Vagina (tissue), 2 donors: ENCODE results near the gene CUX1. TPM values are rescaled to one million over a fixed set of nuclear protein-coding genes. Genes with fewer than 3 reads are reported as not detected.

Experiments
- DNase-seq, 2 donors: peaks; one replicate each; pipeline ENCODE4 v3.0.0-alpha.2; 2017; ENCODE audit errors: extremely low spot score in 2 of 2
- H3K27ac ChIP-seq: fragments of 200-600 bp; sonication (generic); one replicate; pipeline ENCODE4 v1.5.1; 2019
- H3K27me3 ChIP-seq: fragments of 200-600 bp; sonication (generic); one replicate; pipeline ENCODE4 v1.5.1; 2019
- H3K36me3 ChIP-seq, 2 donors: fragments of 200-600 bp; sonication (generic); one replicate each; pipeline ENCODE4 v1.5.1; 2017 to 2019
- H3K4me1 ChIP-seq: fragments of 200-600 bp; sonication (generic); one replicate; pipeline ENCODE4 v1.5.1; 2019
- H3K4me3 ChIP-seq, 2 donors: fragments of 200-600 bp; sonication (generic); 1 replicate in 1 of 2; 2 replicates in 1 of 2; pipeline ENCODE4 v1.5.1; 2016 to 2019
- H3K9me3 ChIP-seq: fragments of 200-600 bp; sonication (generic); one replicate; pipeline ENCODE4 v1.5.1; 2019
- POLR2A ChIP-seq, 2 donors: fragments of 450-650 bp; IDR thresholded peaks; one replicate each; pipeline ENCODE4 v1.6.1; 2017; ENCODE audit warnings: antibody characterized with exemption in 2 of 2, mild to moderate bottlenecking in 2 of 2, moderate library complexity in 2 of 2
- POLR2AphosphoS5 ChIP-seq, 2 donors: sonication (generic); formaldehyde crosslinking; IDR thresholded peaks; one replicate each; pipeline ENCODE4 v1.9.0; 2017; ENCODE audit warnings: antibody characterized with exemption in 2 of 2, mild to moderate bottlenecking in 2 of 2, low read depth in 1 of 2; ENCODE audit not compliant: insufficient read depth in 1 of 2
- intact Hi-C: fragments of 100-400 bp; cut with DNase I; formaldehyde crosslinking; loops from one replicate; pipeline ENCODE4 v1.15.1; 2023
- total RNA-seq: library from RNA; depleted of rRNA; stranded (reverse); fragments of >200 nt; gene quantifications from one replicate; pipeline ENCODE4 v1.2.3, GENCODE V29; 2016
- TF ChIP-seq, protein P1 (sequence below), 3 experiments: fragments of 450-650 bp in 2 of 3; fragments of 200-600 bp in 1 of 3; sonication (generic) in 1 of 3; IDR thresholded peaks; one replicate each; pipeline ENCODE4 v1.5.1; 2017 to 2019; ENCODE audit warnings: antibody characterized with exemption in 3 of 3, mild to moderate bottlenecking in 2 of 3, moderate library complexity in 2 of 3

The CUX1 gene
- total RNA-seq, 1 donor from 2014 or later, result 65.3 TPM

DNA sequence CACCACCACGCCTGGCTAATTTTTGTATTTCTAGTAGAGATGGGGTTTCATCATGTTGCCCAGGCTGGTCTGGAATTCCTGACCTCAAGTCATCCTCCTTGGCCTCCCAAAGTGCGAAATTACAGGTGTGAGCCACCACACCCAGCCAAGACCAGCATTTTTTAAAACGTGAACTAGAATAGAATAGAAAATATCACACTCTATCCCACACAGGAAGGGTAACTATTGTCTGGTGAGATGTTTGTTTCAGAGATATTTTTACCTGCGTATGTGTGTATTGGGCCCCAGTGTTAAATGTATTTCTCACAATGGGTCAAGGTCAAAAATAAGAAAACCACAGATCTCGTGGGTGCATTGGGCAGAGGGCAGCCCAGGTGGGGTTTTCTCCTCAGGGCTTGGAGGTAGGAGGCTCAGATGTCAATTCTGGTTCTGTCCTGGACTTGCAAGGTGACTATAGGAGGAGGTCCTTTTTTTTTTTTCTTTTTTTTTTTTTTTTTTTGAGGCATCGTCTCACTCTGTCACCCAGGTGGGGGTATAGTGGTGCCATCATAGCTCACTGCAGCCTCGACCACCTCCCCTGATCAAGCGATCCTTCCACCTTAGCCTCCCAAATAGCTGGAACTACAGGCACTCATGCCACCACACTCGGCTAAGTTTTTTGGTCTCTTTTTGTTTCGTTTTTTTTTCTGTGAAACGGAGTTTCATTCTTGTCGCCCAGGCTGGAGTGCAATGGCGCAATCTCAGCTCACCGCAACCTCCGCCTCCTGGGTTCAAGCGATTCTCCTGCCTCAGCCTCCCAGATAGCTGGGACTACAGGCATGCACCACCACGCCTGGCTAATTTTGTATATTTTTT, 488.2 kb downstream of the CUX1 start:
- no peak overlapping the region for H3K27ac ChIP-seq
- no peaks in the 10 kb centered on the region for H3K27me3 ChIP-seq
- no peak for DNase-seq
- TF ChIP-seq POLR2AphosphoS5 (IDR thresholded peaks at IDR 0.05; ENCODE audit: insufficient read depth in 1 of 2, low read depth in 1 of 2) (no peak), POLR2A (IDR thresholded peaks at IDR 0.05) (no peak)
- TF ChIP-seq, protein P1, sequence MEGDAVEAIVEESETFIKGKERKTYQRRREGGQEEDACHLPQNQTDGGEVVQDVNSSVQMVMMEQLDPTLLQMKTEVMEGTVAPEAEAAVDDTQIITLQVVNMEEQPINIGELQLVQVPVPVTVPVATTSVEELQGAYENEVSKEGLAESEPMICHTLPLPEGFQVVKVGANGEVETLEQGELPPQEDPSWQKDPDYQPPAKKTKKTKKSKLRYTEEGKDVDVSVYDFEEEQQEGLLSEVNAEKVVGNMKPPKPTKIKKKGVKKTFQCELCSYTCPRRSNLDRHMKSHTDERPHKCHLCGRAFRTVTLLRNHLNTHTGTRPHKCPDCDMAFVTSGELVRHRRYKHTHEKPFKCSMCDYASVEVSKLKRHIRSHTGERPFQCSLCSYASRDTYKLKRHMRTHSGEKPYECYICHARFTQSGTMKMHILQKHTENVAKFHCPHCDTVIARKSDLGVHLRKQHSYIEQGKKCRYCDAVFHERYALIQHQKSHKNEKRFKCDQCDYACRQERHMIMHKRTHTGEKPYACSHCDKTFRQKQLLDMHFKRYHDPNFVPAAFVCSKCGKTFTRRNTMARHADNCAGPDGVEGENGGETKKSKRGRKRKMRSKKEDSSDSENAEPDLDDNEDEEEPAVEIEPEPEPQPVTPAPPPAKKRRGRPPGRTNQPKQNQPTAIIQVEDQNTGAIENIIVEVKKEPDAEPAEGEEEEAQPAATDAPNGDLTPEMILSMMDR (IDR thresholded peaks at IDR 0.05), result no peak
- H3K36me3 ChIP-seq, result no peaks in the 10 kb centered on the region
- peaks cover 8% of the 10 kb centered on the region for H3K4me1 ChIP-seq
- H3K4me3 ChIP-seq, result no peak overlapping the region
- no peaks in the 10 kb centered on the region for H3K9me3 ChIP-seq
- intact Hi-C loops, result no loop called here

DNA sequence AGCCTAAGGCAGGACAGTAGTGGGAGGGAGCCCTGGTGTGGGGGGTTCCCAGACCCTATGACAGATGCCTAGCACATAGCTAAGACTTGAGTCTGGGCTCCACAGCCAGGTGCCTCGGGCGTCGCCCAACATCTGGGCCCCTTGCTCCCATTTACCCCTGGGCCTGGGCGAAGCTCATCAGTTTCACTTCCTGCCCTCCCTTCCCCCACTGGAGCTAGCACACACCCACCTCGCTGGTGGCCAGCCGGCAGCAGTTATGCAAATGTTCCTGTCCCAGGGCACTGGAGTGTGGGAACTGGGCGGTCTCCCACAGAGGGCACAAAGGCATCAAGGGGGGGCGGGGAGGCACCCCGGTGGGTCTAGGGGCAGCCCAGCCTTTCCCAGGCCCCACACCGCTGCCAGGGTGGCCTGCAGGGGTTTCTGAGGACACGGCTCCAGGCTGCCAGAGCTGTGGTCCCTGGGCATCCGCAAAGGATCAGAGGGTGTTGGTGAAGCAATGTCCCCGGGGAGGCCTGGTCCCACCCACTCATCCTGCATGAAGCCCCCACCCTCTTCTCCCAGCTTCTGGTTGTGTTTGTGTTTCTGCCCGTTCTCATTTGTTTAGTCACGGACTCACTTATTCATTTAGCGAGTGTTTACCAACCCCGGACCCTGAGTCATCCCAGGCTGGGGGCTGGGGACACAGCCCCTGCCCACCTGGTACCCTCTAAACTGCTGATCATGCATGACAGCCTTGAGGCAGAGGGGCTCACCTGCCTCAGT, 489.7 kb downstream of the CUX1 start:
- DNase-seq, result no peak
- H3K9me3 ChIP-seq, result no peaks in the 10 kb centered on the region
- intact Hi-C loops, result no loop called here
- peaks cover 8% of the 10 kb centered on the region for H3K4me1 ChIP-seq
- no peak overlapping the region for H3K27ac ChIP-seq
- TF ChIP-seq POLR2AphosphoS5 (IDR thresholded peaks at IDR 0.05; ENCODE audit: insufficient read depth in 1 of 2, low read depth in 1 of 2) (no peak), POLR2A (IDR thresholded peaks at IDR 0.05) (no peak)
- TF ChIP-seq, protein P1 (IDR thresholded peaks at IDR 0.05), result no peak
- H3K27me3 ChIP-seq, result no peaks in the 10 kb centered on the region
- H3K4me3 ChIP-seq, result no peak overlapping the region
- H3K36me3 ChIP-seq, result no peaks in the 10 kb centered on the region

DNA sequence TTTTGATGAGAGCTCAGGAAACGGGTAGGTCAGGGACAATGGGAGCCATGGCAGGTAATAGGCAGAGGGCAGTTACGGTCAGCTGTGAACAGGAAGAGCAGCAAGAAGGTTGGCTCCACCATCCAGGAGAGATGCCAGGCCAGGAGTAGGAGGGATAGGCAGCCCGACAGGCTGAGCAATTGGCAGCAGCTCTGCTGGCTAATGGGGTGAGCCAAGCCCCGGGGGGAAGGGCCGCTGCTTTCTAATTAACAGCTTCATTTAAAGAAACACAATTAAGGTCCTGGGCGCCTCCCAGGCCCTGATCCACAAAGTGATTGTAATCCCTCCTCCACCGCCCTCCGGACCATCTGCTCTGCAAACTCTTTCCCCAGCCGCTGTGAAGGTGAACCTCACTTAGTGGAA, 493.0 kb downstream of the CUX1 start:
- Histone ChIP-seq H3K36me3 (peaks cover 0 to 11% of the 10 kb centered on the region in 2 donors), H3K4me1 (peaks cover 8% of the 10 kb centered on the region), H3K27ac (no peak overlapping the region), H3K27me3 (no peaks in the 10 kb centered on the region), H3K9me3 (no peaks in the 10 kb centered on the region), H3K4me3 (no peak overlapping the region)
- intact Hi-C loops, result no loop called here
- DNase-seq, result no peak
- no peak for TF ChIP-seq POLR2A (IDR thresholded peaks at IDR 0.05)
- no peak for TF ChIP-seq POLR2AphosphoS5 (IDR thresholded peaks at IDR 0.05; ENCODE audit: insufficient read depth in 1 of 2, low read depth in 1 of 2)
- TF ChIP-seq, protein P1 (IDR thresholded peaks at IDR 0.05), result no peak

DNA sequence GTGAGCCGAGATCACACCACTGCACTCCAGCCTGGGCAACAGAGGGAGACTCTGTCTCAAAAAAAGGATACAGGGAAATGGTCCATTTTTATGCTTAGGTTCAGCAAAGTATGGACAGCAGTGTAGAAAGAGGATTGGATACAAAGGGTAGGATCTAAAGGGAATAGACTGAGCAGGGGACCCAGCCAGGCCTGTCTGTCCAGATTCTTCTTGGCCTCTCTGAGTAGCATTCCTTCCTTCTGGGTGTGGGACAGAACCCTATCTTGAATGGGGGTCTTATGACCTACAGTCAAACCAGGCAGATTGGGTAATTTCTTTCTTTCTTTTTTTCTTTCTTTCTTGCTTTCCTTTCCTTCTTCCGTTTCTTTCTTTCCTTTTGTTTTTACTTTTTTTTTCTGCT, 494.9 kb downstream of the CUX1 start:
- H3K27me3 ChIP-seq, result no peaks in the 10 kb centered on the region
- intact Hi-C loops, result no loop called here
- TF ChIP-seq, protein P1 (IDR thresholded peaks at IDR 0.05), result no peak
- H3K27ac ChIP-seq, result no peak overlapping the region
- H3K4me3 ChIP-seq, result no peak overlapping the region
- H3K9me3 ChIP-seq, result no peaks in the 10 kb centered on the region
- H3K4me1 ChIP-seq, result peaks cover under 1% of the 10 kb centered on the region
- DNase-seq, result no peak
- H3K36me3 ChIP-seq, result peaks cover 0 to 11% of the 10 kb centered on the region in 2 donors
